SKM-1 treated with dmso at 0.1 percent for 144 hours (cell line): Measurements from ENCODE around the gene WNT9B.
A peak's percentile ranks its signal among the peaks of the same experiment; 100 is the strongest.
"Not testable (repeated sequence)": the region's sequence is repeated elsewhere in the genome, so short reads cannot be mapped to it uniquely, and the experiment has no call there.

Experiments
- DNase-seq: peaks from one replicate; lab custom pipeline; 2025; ENCODE audit not compliant: unreplicated experiment; lab: John Stamatoyannopoulos, UW

WNT9B gene

DNA sequence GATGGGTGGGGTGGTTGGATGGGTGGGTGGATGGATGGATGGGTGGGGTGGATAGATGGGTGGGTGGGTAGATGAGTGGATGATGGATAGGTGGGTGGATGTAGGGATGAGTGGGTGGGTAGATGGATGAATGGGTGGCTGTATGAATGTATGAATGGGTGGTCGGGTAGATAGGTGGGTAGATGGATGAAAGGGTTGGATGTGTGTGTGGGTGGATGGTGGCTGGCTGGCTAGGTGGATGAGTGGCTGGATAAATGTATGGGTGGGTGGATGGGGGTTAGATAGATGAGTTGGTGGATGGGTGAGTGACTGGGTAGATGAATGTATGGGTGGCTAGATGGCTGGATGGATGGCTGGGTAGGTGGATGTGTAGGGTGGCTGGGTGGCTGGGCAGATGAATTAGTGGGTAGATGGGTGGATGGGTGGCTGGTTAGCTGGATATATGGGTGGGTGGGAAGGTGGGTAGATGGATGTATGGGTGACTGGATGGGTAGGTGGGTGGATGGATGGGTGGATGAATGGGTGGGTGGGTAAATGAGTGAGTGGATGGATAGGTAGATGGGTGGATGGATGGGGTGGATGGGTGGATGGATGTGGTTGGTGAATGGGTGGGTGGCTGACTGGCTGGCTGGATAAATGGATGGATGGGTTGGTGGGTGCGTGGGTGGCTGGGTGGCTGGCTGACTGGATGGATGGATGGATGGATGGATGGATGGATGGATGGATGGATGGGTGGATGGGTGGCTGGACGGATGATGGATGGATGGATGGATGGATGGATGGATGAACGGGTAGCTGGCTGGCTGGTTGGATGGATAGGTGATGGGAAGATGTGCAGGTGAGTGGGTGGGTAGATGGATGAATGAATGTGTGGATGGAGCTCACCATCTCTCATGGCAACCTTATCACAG, 52.6 kb downstream of the WNT9B start:
- DNase-seq = no peak

DNA sequence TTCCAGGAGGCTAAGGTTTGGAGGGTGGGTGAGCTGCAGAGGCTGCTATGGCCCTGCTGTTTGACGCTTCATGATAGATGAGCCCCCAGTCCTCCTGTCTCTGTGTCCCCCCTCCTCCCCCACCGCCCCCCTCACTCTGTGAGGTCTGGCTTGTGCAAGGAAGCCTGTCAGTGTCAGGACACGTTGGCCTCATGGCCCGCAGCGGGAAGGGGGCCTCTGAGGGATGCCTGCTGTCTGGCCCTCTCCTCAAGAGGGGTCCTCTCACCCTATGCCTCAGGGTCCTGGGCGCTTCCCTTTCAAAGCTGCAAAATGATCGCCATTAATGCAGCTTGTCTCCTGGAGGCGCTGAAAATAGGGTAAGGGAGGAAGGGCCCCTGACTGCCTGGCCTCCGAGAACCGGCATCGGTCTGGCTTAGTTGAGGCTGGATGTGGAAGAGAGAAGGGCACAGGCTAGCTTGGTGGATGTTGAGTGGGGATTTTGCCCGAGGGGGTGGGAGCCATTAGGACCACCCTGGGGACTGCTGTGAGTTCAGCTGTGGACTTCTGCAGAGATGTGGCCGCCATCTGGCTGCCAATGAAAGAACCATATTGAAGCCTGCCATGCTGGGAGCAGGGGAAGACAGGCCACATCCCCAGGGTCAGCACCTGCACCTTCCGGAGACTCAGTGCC, 56.8 kb downstream of the WNT9B start:
- DNase-seq = no peak

DNA sequence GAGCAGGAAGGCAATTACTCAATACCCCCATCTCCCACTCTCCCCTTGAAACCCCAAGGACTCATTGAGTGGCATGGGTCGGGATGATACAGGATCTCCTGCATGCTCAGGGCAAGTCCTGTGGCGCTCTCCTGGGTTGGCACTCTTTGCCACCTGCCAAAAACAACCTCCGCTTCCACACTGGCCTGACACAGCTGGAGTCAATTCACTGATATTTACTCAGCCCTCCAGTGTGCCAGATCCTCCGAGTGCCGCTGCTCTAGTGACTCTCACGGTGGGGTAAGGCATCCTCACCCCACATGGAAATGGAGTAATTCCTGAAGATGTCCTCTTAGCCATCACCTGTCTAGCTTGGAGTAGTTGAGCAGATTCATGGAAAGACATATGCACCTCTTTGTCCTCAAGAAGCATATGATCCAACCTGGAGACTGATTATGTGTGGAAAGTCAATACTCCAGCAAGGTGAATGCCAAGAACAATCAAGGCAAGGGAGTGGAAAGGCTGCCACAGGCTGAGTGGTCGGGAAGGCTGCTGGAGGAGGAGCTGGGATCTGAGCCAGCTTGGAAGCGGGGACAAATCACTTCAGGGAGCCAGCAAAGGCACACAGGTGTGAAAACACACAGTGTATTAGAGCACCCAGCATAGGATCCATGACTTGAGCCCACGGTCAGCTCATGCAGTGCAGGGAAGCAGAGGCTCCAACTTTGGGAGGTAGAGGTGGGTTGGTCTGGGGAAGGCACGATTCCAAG, 59.0 kb downstream of the WNT9B start:
- no peak for DNase-seq

DNA sequence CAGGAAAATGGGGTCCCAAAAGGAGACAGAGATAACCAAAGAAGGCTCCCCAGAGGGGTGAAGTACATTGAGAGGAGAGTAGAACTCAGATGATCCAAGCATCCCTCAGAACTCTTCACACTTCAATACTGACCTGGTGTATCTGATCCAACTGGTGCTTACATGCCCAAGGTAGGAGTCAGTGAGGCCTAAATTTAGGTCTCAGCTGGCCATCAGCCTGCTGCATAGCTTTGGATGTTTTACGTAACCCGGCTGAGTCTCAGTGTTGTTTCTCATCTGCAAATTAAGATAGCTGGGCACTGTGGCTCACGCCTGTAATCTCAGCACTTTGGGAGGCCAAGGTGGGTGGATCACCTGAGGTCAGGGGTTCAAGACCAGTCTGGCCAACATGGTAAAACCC, 59.9 kb downstream of the WNT9B start:
- DNase-seq = no peak

DNA sequence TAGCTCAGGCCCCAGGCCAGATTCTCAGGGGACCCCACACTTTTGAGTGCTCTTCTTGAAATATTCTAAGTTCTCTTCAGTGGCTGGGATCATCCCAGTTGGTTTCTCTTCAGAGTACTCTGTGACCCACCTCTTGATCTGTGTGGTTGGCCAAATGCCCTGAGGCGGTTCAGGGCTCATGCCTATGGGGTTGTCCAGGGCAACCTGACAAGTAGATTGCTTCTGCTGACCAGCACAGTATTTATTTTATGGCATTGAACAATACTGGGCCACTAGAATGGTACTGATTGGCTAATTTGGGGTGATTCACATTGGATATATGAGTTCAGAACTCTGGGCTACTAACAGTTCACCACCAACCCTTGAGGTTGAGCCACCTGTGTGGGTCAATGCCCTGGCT, 64.2 kb downstream of the WNT9B start:
- no peak for DNase-seq

DNA sequence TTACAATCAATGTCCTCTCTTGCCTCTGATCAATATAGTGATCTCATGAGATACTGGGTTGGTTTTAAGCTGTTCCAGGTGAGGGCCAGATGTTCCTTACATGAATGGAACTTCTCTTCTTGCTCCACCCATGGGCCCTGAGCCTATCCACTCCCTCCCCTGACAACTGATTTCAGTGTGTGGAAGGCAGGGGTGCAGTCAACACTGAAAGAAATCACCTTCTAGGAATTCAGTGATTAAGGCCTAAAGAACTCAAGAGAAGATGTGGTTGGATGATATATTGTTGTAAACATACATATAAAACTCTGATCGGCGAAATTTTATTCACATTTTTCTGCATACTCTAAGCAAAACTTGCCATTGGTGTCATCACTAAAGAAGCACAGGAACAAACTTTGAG, 64.8 kb downstream of the WNT9B start:
- no peak for DNase-seq

DNA sequence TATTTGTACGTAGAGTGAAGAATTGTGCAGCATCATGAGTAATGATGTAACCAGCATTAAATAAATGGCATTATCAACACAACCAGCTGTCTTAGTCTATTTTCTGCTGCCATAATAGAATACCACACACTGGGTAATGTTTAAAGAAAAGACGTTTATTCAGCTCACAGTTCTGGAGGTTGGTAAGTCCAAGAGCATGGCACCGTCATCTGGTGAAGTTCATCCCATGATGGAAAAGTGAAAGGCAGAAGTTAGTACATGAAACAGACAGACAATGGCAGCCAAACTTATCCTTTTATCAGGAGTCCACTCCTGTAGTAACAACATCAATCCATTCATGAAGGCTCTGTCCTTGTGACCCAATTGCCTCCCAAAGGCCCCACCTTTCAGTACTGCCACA, 65.2 kb downstream of the WNT9B start:
- no peak for DNase-seq

DNA sequence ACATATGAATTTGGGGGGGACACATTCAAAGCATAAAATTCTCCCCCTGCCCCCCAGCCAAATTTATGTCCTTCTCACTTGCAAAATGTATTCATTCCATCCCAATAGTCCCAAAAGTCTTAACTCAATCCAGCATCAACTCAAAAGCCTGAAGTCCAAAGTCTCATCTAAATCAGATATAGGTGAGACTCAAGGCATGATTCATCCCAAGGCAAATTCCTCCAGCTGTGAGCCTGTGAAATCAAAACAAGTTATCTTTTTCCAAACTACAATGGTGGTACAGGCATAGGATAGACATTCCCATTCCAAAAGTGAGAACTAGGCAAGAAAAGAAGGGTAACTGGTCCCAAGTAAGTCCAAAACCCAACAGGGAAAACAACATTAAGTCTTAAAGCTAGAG, 65.7 kb downstream of the WNT9B start:
- DNase-seq = no peak

DNA sequence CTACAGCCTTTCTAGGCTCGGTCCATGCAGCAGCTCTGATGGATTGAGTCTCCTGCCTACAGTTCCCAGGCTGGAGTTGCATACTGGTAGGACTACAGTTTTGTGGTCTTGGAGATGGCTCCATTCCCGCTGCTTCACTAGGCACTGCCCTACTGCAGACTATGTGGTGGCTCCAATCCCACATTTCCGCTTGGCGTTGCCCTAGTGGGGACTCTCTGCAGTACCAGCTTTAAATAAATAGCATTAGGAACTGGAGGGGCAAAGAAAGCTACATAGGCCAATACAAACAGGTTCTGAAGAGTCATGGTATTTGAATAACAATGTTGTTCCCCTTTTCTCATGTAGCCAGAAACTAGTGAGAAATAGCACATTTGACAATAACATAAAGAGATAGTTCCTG, 66.1 kb downstream of the WNT9B start:
- no peak for DNase-seq

DNA sequence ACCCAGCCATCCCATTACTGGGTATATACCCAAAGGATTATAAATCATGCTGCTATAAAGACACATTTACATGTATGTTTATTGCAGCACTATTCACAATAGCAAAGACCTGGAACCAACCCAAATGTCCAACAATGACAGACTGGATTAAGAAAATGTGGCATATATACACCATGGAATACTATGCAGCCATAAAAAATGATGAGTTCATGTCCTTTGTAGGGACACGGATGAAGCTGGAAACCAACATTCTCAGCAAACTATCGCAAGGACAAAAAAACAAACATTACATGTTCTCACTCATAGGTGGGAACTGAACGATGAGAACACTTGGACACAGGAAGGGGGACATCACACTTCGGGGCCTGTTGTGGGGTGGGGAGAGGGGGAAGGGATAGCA, 70.6 kb downstream of the WNT9B start:
- DNase-seq = not testable (repeated sequence)

DNA sequence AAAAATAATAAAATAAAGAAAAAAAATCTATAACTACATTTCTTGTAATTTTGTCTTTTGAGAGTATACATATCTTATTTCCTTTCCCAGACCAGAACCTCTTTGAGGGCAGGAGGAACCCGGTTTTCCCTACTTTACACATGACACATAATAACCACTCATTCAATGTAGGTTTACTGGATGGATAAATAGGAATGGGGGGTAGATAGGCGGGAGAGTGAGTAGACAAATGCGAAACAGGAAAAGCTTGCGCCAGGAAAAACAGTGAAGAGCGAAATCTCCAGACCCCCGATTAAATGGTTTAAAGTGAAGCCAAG, 71.1 kb downstream of the WNT9B start:
- no peak for DNase-seq

DNA sequence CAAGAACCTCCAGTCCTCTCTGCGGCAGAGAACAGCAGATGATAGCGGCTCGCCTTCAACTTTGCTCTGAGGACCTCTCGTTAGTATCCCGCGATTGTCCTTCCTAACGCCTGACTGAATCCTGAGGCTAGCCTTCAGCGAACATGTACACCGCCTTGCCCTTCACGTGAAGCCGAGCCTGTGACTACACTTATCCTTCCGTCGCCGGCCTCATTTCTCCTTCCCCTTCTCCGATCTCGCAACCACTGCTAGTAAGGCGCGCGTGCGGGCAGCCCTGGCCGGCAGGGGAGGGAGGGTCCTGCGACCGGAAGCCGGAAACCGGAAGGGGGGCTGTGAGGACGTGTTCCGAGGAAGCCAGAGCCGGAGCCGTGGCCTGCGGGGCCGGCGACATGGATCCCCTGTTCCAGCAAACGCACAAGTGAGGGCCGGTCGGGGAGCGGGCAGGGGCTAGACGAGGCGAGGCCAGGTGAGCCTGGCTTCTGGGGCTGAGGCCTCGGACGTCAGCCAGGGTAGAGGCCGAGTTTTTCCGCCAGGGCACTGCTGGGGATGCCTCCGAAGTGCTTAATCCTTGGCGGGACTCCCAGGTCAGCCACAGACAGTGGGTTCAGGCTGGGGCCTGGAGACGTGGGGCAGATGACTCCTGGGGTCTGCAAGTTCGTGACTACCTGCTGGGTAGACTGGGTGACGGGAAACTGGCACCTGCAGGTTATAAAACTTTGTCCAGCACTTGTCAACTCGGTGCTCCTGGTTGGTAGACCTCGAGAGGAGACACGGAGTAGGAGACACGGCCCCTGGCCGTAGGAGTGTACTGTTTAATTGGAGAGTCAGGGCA, 71.6 kb downstream of the WNT9B start, which contains the start of gene GOSR2:
Gene GOSR2, plus strand, starts transcription at position 357 of the 832 bp plus-strand sequence. Its CDS starts 33 bp downstream, at position 390.
- DNase-seq = peak; percentile 98

DNA sequence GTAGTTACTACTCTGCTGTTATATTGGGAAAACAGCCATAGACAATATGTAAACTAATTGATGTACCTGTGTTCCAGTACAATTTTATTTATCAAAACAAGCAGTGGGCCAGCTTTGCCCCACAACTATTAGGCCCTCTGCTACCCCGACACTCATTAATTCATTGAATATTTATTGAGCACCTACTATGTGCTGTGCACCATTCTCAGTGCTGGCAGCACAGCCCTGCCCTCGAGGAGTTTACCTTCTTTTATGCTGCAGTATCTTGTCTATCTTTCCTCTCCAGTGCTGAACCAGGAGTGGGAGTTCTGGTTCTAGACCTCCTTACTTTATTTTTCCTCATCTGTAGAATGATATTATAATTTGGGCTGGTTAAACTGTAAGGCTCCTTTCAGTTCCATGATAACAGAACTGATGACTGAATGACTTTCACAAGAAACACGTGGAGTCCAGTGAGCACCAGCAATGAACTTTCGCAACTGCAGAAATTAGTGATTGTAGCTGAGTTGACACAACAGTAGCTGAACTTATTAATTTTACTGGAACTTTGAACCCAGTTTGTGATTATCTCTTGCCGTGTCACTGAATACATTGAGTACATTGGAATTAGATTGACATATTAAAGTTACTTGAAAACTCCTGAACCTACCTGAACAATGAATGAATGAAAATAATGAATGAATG, 73.9 kb downstream of the WNT9B start:
- no peak for DNase-seq

DNA sequence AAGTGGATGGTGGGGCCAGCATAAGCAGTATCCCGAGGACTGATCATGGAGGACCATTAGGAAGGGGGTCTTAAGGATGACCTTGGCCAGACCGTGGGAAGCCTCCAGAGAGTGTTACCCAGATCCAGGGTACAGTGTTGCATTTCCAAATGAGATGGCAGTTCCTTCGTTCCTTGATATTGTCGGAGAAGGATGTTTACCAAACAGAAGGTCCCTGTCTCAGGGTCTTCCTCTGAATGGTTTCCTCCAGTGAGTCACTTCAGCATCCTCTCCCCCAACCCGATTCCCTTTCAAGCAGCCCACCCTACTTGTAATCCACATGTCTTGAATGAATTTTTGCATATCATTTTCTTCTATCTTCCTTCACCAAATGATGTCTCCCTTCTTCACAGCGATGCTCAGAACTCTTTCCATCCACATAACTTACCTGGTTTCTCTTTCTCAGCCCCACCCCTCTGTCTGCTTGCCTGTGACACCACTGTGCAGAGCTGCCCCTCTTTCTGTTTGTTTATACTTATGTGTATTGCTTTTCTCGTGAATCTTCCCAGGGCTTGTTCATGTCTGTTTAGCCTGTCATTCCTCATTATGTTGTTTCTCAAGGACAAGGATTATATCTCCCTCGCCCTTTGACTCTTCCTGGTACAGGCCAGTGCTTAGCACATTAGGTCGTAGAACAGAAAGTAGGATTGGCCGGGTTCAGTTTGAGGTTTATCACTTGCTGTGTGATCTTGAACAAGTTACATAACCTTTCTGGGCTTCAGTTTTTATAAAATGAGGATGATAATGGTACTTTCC, 77.3 kb downstream of the WNT9B start:
- DNase-seq = no peak

DNA sequence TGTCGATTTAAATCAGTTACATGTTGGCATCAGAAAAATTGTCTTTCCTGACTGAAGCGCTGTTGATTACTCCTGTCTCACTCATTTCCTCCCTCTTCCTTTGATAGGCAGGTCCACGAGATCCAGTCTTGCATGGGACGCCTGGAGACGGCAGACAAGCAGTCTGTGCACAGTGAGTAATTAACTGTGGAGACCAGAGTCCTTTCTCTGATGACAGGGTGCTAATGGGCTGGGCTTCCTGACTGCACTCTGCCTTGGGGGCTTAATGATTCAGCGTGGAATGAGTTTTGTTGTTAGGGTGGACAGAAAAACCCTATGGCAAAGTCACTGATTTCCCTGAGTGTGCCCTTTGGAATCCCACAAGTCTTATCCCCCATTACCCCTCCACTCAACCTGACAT, 78.0 kb downstream of the WNT9B start:
- DNase-seq = no peak

DNA sequence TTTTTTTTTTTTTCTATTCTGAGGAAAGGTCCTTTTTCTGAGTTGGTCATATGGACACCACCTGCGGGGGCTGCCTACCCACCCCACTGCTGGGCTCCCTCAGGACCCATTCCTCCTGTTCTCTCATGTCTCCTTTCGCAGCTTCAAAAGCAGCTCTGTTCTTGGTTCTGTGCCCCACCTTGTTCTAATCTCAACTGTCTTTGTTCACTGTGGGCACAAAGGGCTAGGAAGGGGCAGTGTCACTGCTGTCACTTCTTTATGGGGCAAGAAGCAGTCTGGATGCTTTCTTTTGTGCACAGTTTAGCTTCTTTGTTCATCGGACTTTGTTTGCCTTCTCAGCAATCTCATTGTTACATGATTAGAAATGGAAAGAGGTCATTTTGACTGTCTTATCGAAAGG, 78.7 kb downstream of the WNT9B start:
- no peak for DNase-seq

DNA sequence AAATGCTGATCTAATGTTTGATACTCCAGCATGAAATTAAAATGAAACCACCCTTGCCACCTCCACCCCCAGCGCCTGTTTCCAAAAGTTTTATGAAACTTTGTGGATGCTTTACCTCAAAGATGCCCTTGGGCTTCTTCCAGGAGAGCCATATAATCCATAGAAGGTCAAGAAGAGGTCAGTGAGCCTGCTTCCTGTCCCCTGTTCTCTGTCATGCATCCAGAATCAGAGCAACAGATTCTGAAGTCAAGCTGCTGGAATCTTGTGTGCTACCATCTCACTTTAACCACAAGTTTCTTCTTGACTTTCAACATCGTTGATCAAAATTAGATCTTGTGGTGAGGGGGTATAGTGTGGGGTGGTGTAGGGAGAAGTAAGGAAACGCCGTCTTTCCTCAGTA, 80.2 kb downstream of the WNT9B start:
- no peak for DNase-seq

DNA sequence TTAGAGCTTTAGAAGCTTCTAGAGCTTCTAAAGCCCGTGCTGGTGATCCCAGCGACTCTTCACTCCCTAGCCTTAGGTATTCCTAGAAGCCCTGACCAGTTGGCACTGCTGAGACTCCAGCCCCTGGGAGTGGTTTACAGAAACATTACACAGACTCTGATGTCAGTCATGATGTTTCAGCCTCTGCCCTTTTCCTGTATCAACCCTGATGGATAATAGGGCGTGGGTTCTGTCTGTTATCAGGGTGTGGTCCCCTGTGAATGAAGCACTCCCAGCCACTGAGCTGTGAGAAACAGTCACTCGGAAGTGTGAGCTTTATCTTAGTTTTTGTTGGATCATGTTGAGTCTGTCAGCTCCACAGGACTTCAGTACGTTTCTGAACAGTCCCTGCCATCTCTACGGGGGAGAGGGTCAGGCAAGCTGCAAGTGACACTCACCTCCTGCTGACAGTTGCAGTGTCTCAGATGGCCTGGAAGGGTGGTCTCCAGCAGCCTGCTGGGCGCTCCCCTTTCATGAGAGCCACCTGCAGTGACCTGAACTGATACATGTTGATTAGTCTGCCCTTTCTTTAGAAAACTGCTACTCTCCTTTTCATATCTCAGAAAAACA, 84.4 kb downstream of the WNT9B start:
- no peak for DNase-seq
